T-helper 2 cell treated with Interferon-gamma antibody and Interleukin-4, amounts not matched to agents 5 μg/mL and 100 μg/mL, for 36 hours (primary cell): Measurements from ENCODE around the gene SHBG.
"Not testable (repeated sequence)": the region's sequence is repeated elsewhere in the genome, so short reads cannot be mapped to it uniquely, and the experiment has no call there.

Source experiments
- DNase-seq: peaks from one replicate; pipeline ENCODE4 v3.0.0; 2021; ENCODE audit warnings: low spot score
- H3K27ac Mint-ChIP-seq: one replicate; pipeline ENCODE4 v1.8.0; 2021; ENCODE audit warnings: mild to moderate bottlenecking, mixed read lengths
- H3K27me3 Mint-ChIP-seq: one replicate; pipeline ENCODE4 v1.8.0; 2021; ENCODE audit warnings: low read depth, mixed read lengths
- H3K36me3 Mint-ChIP-seq: one replicate; pipeline ENCODE4 v1.8.0; 2021; ENCODE audit warnings: low read depth, mixed read lengths
- H3K4me1 Mint-ChIP-seq: one replicate; pipeline ENCODE4 v1.8.0; 2021; ENCODE audit warnings: low read depth, mixed read lengths
- H3K4me3 Mint-ChIP-seq: one replicate; pipeline ENCODE4 v1.8.0; 2022; ENCODE audit warnings: mild to moderate bottlenecking, moderate library complexity, mixed read lengths
- H3K9me3 Mint-ChIP-seq: one replicate; pipeline ENCODE4 v1.8.0; 2021; ENCODE audit warnings: mixed read lengths

The SHBG gene

GRCh38 chr17:7625749-7626148, 4.2 kb upstream of the SHBG start:
- H3K4me3 Mint-ChIP-seq, H3K36me3 Mint-ChIP-seq, H3K9me3 Mint-ChIP-seq, H3K4me1 Mint-ChIP-seq, DNase-seq, H3K27ac Mint-ChIP-seq, H3K27me3 Mint-ChIP-seq: not testable (repeated sequence)

GRCh38 chr17:7626307-7626706, 3.6 kb upstream of the SHBG start:
- no peak overlapping the region for H3K27ac Mint-ChIP-seq

GRCh38 chr17:7626956-7627249, 3.0 kb upstream of the SHBG start:
- peak overlapping the region; percentile 92 for H3K4me3 Mint-ChIP-seq
- H3K9me3 Mint-ChIP-seq, result no peaks in the 10 kb centered on the region
- peak overlapping the region; percentile 41 for H3K27ac Mint-ChIP-seq
- peaks cover 7% of the 10 kb centered on the region for H3K4me1 Mint-ChIP-seq
- peaks cover 2% of the 10 kb centered on the region for H3K36me3 Mint-ChIP-seq
- no peak for DNase-seq
- no peaks in the 10 kb centered on the region for H3K27me3 Mint-ChIP-seq

More at GRCh38 chr17:7626307-7626706, 3.6 kb upstream of the SHBG start:
- no peak for DNase-seq
- H3K9me3 Mint-ChIP-seq, result no peaks in the 10 kb centered on the region
- no peaks in the 10 kb centered on the region for H3K27me3 Mint-ChIP-seq
- H3K4me1 Mint-ChIP-seq, result peaks cover 7% of the 10 kb centered on the region
- H3K36me3 Mint-ChIP-seq, result peaks cover 2% of the 10 kb centered on the region
- peak overlapping the region; percentile 92 for H3K4me3 Mint-ChIP-seq

DNA sequence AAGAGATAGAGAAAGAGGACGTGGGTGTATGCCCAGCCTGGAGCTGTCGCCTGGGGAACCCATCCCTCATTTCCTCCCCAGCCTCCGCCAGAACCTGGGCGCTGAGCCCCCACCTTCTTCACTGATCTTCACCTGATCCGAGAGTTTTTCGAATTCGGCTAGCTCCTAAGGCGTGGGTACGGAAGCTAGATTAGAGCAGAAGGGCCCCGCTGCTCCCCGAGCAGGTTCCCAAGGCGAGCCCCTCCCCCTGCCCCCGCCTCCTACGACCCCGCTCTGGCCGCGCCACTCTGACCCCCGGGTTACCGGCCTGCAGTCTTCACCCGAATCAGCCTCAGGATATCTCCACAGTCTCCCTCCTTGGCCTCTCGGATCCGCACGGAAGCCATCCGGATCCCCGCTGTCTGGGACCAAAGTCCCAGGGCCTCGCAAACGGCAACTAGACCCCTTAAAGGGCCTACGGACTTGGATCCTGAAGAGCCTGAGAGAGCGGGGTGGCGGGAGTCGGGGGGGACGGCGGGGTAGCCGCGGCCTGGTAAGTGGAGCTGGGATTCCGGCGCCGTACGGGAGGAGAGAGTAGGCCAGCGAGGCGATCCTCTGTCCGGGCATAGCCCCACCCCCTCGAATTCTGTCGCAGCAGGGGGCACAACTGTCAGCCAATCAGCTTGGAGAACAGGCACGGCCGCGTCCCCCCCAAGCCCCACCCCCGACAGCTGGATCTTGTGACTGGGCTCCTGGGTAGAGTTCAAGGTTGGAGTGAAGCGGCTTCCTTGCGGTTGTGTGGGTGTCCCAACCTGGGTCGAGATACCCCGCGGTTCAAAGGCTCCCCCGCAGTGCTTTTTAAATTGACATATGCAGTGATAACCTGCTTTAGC, 2.4 kb upstream of the SHBG start, which contains the start of gene SAT2:
Gene SAT2, minus strand, starts transcription at position 572 of the 872 bp plus-strand sequence. Its CDS starts 186 bp downstream, at position 386.
- Mint-ChIP-seq H3K4me3 (peak within 1 kb of the TSS; percentile 92), H3K27ac (peak within 1 kb of the TSS; percentile 77), H3K9me3 (no peaks in the 10 kb centered on the region), H3K27me3 (no peaks in the 10 kb centered on the region), H3K4me1 (peaks cover 9% of the 10 kb centered on the region), H3K36me3 (peaks cover 2% of the 10 kb centered on the region)
- DNase-seq, result peak; percentile 82

DNA sequence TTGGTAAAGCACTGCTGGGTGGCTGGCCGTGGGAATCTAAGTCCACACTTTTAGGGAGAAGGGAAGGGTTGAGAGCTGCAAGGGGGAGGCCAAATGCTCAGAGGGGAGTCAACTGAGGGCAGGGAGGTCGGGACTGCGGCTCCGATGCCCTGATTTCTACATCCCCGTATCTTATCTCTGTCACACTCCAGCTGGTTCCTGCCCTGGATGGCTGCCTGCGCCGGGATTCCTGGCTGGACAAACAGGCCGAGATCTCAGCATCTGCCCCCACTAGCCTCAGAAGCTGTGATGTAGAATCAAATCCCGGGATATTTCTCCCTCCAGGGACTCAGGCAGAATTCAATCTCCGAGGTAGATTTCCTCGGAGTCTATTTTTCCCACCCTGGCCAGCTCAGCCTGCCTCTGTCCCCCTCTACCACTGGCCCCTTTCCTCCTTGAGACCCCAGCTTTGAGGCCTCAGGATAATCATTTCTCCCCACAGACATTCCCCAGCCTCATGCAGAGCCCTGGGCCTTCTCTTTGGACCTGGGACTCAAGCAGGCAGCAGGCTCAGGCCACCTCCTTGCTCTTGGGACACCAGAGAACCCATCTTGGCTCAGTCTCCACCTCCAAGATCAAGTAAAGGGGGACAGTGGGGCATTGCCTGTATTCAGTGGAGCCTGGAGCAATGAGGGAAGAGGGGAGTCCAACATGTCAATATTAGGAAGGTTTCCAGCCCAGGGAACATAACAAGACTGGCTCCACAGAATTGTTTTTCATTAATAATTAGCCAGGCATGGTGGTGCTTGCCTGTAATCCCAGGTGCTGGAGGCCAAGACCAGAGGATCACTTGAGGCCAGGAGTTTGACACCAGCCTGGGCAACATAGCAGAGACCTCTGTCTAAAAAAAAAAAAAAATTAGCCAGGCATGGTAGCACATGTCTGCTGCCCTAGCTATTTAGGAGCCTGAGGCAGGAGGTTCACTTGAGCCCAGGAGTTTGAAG, 1.8 kb downstream of the SHBG start:
- no peaks in the 10 kb centered on the region for H3K9me3 Mint-ChIP-seq
- peaks cover 6% of the 10 kb centered on the region for H3K27me3 Mint-ChIP-seq
- no peak for DNase-seq
- H3K4me1 Mint-ChIP-seq, result peaks cover 7% of the 10 kb centered on the region
- H3K4me3 Mint-ChIP-seq, result no peak overlapping the region
- H3K36me3 Mint-ChIP-seq, result no peaks in the 10 kb centered on the region
- no peak overlapping the region for H3K27ac Mint-ChIP-seq

DNA sequence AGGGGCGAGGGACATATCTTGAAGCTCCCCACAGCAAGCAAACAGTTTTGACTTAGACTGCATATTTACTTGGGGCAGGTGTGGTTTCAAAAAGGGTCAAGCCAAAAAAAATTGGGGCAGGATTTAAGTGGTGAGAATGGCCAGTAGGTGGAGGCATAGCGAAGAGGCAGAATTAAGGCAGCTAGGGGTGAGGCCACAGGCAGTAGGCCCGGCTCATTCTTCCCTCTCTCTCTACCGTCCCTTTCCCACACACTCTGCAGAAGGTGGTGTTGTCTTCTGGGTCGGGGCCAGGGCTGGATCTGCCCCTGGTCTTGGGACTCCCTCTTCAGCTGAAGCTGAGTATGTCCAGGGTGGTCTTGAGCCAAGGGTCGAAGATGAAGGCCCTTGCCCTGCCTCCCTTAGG, 2.6 kb downstream of the SHBG start:
- no peaks in the 10 kb centered on the region for H3K9me3 Mint-ChIP-seq
- no peak overlapping the region for H3K27ac Mint-ChIP-seq
- no peak overlapping the region for H3K4me3 Mint-ChIP-seq
- DNase-seq, result peak; percentile 20
- peaks cover 2% of the 10 kb centered on the region for H3K4me1 Mint-ChIP-seq
- no peaks in the 10 kb centered on the region for H3K36me3 Mint-ChIP-seq
- H3K27me3 Mint-ChIP-seq, result peaks cover 6% of the 10 kb centered on the region

DNA sequence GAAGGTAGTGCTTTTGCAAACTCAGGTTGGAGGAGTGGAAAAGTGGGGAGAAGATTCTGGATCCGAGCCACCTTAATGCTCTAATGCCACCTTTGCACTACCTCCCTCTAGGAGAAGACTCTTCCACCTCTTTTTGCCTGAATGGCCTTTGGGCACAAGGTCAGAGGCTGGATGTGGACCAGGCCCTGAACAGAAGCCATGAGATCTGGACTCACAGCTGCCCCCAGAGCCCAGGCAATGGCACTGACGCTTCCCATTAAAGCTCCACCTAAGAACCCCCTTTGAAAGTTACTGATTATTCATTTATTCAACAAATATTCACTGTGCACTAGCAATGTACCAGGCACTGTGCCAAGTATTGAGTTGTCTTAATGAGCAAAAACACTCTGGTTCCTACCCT, 3.2 kb downstream of the SHBG start:
- Mint-ChIP-seq H3K36me3 (no peaks in the 10 kb centered on the region), H3K4me3 (no peak overlapping the region), H3K4me1 (peaks cover 2% of the 10 kb centered on the region), H3K9me3 (no peaks in the 10 kb centered on the region), H3K27me3 (peaks cover 6% of the 10 kb centered on the region), H3K27ac (no peak overlapping the region)
- no peak for DNase-seq

- no peaks in the 10 kb centered on the region for H3K9me3 Mint-ChIP-seq
- no peak for DNase-seq
- peaks cover 14% of the 10 kb centered on the region for H3K27me3 Mint-ChIP-seq
- no peak overlapping the region for H3K27ac Mint-ChIP-seq
- H3K4me1 Mint-ChIP-seq, result peaks cover 2% of the 10 kb centered on the region
- H3K36me3 Mint-ChIP-seq, result no peaks in the 10 kb centered on the region
- H3K4me3 Mint-ChIP-seq, result no peak overlapping the region
Measured at GRCh38 chr17:7634384-7634783, 4.4 kb downstream of the SHBG start.

- DNase-seq, result no peak
- H3K27ac Mint-ChIP-seq, result no peak overlapping the region
- H3K4me3 Mint-ChIP-seq, result no peak overlapping the region
- H3K9me3 Mint-ChIP-seq, result no peaks in the 10 kb centered on the region
- no peaks in the 10 kb centered on the region for H3K36me3 Mint-ChIP-seq
- peaks cover 2% of the 10 kb centered on the region for H3K4me1 Mint-ChIP-seq
- H3K27me3 Mint-ChIP-seq, result peaks cover 15% of the 10 kb centered on the region
Measured at GRCh38 chr17:7636163-7636562, 6.2 kb downstream of the SHBG start.

DNA sequence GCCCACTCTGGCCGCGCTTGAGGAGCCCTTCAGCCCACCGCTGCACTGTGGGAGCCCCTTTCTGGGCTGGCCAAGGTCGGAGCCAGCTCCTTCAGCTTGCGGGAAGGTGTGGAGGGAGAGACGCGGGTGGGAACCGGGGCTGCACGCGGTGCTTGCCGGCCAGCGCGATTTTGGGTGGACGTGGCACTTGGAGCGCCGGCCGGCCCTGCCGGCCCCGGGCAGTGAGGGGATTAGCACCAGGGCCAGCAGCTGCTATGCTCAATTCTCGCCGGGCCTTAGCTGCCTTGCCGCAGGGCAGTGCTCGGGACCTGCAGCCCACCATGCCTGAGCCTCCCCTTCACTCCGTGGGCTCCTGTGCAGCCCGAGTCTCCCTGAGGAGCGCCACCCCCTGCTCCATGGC, 10.8 kb downstream of the SHBG start:
- Mint-ChIP-seq H3K9me3 (no peaks in the 10 kb centered on the region), H3K27me3 (peaks cover 9% of the 10 kb centered on the region), H3K36me3 (no peaks in the 10 kb centered on the region), H3K4me1 (peaks cover 8% of the 10 kb centered on the region), H3K4me3 (no peak overlapping the region), H3K27ac (no peak overlapping the region)
- DNase-seq, result no peak

DNA sequence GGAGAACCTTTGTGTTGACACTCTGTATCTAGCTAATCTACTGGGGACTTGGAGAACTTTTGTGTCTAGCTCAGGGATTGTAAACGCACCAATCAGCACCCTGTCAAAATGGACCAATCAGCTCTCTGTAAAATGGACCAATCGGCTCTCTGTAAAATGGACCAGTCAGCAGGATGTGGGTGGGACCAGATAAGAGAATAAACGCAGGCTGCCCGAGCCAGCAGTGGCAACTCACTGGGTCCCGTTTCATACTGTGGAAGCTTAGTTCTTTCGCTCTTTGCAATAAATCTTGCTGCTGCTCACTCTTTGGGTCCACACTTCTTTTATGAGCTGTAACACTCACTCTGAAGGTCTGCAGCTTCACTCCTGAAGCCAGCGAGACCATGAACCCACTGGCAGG, 11.7 kb downstream of the SHBG start:
- not testable (repeated sequence) for H3K9me3 Mint-ChIP-seq, H3K36me3 Mint-ChIP-seq, H3K27me3 Mint-ChIP-seq, H3K4me1 Mint-ChIP-seq
- H3K27ac Mint-ChIP-seq, result peak overlapping the region; percentile 49
- DNase-seq, result peak; percentile 14
- H3K4me3 Mint-ChIP-seq, result peak overlapping the region; percentile 73

GRCh38 chr17:7644775-7645174, 14.8 kb downstream of the SHBG start:
- Mint-ChIP-seq H3K27ac (peak overlapping the region; percentile 55), H3K4me3 (peak overlapping the region; percentile 41), H3K4me1 (peaks cover 9% of the 10 kb centered on the region), H3K9me3 (no peaks in the 10 kb centered on the region), H3K36me3 (no peaks in the 10 kb centered on the region), H3K27me3 (peaks cover 15% of the 10 kb centered on the region)
- no peak for DNase-seq

DNA sequence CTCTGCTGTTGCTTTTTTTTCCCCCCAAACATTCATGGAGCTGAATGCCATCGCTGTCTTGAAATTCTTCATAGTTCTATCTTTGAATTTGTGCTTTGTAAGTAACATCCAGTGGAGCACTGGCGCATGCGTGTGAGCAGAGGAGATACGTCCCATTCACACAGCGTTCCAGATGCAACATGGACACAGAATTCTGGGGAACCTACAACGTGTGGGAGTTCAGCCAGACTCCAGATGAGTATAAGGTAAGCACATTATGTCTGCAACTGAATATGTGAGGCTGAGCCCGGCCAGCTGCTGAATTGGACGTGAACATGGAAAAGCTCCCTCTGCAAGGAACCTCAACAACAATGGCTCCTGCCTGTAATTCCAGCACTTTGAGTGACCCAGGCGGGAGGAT, 16.5 kb downstream of the SHBG start:
- Mint-ChIP-seq H3K4me3 (no peak overlapping the region), H3K9me3 (no peaks in the 10 kb centered on the region), H3K4me1 (peaks cover 22% of the 10 kb centered on the region), H3K27ac (no peak overlapping the region), H3K36me3 (no peaks in the 10 kb centered on the region), H3K27me3 (peaks cover 30% of the 10 kb centered on the region)
- no peak for DNase-seq

DNA sequence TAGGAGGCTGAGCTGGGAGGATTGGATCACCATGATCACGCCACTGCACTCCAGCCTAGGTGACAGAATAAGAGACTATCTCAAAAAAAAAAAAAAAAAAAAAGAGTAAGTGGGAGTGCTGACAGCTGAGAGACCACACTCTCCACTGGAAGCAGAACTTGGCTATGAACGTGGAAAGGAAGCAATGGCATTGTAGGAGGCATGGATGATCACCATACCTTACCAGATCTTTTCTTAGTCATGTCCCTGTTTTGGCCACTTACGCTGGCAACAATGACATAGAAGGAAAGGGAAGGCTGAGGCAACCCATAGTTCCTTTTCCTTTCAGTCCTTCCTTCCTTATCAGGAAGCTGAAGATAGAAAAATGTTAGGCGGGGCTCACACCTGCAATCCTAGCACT, 17.1 kb downstream of the SHBG start:
- Mint-ChIP-seq H3K27me3 (peaks cover 33% of the 10 kb centered on the region), H3K36me3 (no peaks in the 10 kb centered on the region), H3K4me3 (no peak overlapping the region), H3K9me3 (no peaks in the 10 kb centered on the region), H3K4me1 (peaks cover 22% of the 10 kb centered on the region), H3K27ac (no peak overlapping the region)
- no peak for DNase-seq
